NOMO-1 (cell line): Measurements from ENCODE around the gene SCUBE3.

Experiments used
- DNase-seq, 2 experiments: peaks; one replicate each; lab custom pipeline; 2025; ENCODE audit not compliant: unreplicated experiment in 2 of 2; lab: John Stamatoyannopoulos, UW

SCUBE3 gene

GRCh38 chr6:35209081-35209480 is 4.7 kb upstream of the SCUBE3 start:
- DNase-seq = no peak

- DNase-seq = no peak
These were observed 4.0 kb upstream of the SCUBE3 start for GRCh38 chr6:35209622-35210247.

GRCh38 chr6:35213298-35213791 is 411 bp upstream of the SCUBE3 start:
- DNase-seq = no peak

GRCh38 chr6:35214869-35215664 is 1.3 kb downstream of the SCUBE3 start:
- no peak for DNase-seq

GRCh38 chr6:35215665-35216411 is 2.1 kb downstream of the SCUBE3 start:
- DNase-seq = no peak

- no peak for DNase-seq
These were observed 2.6 kb downstream of the SCUBE3 start for GRCh38 chr6:35216412-35216732.

- DNase-seq = no peak
These were observed 3.4 kb downstream of the SCUBE3 start for GRCh38 chr6:35216851-35217811.

GRCh38 chr6:35218021-35218420 is 4.3 kb downstream of the SCUBE3 start:
- DNase-seq = peak in 1 of 2 experiments; percentile 27

GRCh38 chr6:35218456-35218855 is 4.7 kb downstream of the SCUBE3 start:
- DNase-seq = no peak

GRCh38 chr6:35219683-35220326 is 6.0 kb downstream of the SCUBE3 start:
- no peak for DNase-seq

- no peak for DNase-seq
These were observed 7.0 kb downstream of the SCUBE3 start for GRCh38 chr6:35220711-35221110.

- no peak for DNase-seq
These were observed 9.6 kb downstream of the SCUBE3 start for GRCh38 chr6:35223396-35223795.

GRCh38 chr6:35224720-35225119 is 11.0 kb downstream of the SCUBE3 start:
- DNase-seq = peak; percentile 16 to 66

- no peak for DNase-seq
These were observed 14.7 kb downstream of the SCUBE3 start for GRCh38 chr6:35228481-35228880.

GRCh38 chr6:35229304-35229703 is 15.5 kb downstream of the SCUBE3 start:
- DNase-seq = no peak

- no peak for DNase-seq
These were observed 16.7 kb downstream of the SCUBE3 start for GRCh38 chr6:35230498-35230897.

- DNase-seq = no peak
These were observed 17.2 kb downstream of the SCUBE3 start for GRCh38 chr6:35230950-35231349.

GRCh38 chr6:35231563-35231962 is 17.8 kb downstream of the SCUBE3 start:
- no peak for DNase-seq

- no peak for DNase-seq
These were observed 21.1 kb downstream of the SCUBE3 start for GRCh38 chr6:35234901-35235300.

- DNase-seq = no peak
These were observed 22.5 kb downstream of the SCUBE3 start for GRCh38 chr6:35236223-35236622.
